ENCODE results near the gene SSR4. TPM values are rescaled to one million over a fixed set of nuclear protein-coding genes. Genes with fewer than 3 reads are reported as not detected.

Gene SSR4
- total and polyA plus RNA-seq, 7 experiments from 2014 or later, result 156 to 496 (median 176) TPM

DNA sequence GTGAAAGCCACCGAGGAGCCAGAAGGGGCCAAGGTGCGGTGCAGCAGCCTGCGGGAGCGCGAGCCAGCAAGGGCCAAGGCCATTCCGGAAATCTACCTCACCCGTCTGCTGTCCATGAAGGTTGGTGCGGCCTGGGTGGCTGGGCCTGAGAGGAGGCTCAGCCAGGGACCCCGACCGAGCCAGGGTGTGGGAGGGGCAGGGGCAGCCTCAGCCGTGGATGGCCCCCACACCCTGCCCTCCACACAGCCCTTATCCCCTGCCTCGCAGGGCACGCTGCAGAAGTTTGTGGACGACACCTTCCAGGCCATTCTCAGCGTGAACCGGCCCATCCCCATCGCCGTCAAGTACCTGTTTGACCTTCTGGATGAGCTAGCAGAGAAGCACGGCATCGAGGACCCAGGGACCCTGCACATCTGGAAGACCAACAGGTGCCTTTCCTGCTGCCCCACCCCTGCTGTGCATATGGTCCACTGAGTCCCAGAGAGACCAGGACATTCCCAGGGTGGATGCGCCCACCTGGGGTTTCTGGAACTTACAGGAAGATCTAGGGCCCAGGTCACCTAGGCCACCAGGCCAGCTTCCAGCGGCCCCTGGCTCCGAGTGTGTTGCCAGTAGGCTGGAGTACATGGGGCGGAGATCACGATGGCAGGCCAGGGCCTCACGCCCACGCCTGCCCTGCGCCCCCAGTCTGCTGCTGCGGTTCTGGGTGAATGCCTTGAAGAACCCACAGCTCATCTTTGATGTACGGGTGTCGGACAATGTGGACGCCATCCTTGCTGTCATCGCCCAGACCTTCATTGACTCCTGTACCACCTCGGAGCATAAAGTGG is 17.0 kb upstream of the SSR4 start:
- H3K4me1 ChIP-seq (ENCODE audit: control insufficient read depth in 2 of 2, insufficient read depth in 2 of 2, low read length in 2 of 2), result no peaks in the 10 kb centered on the region
- no peaks in the 10 kb centered on the region for H3K36me3 ChIP-seq (ENCODE audit: control insufficient read depth in 2 of 3, insufficient read depth in 3 of 3, low read length in 3 of 3)
- Mint-ChIP-seq H3K4me1 (peaks cover 0 to 7% (median 4%) of the 10 kb centered on the region in 7 donors), H3K27me3 (peaks cover 0 to 10% (median 7%) of the 10 kb centered on the region in 5 donors), H3K4me3 (no peak overlapping the region), H3K36me3 (no peaks in the 10 kb centered on the region), H3K9me3 (no peaks in the 10 kb centered on the region), H3K27ac (no peak overlapping the region)
- H3K4me3 ChIP-seq (ENCODE audit: low read length), result no peak overlapping the region
- ChIA-PET POLR2A (no interaction called here), CTCF (interaction anchor here (1.0 kb wide), 1 partner anchor 766 kb away, joined by 3 read pairs; no protein-coding TSS in a partner anchor)
- ATAC-seq (no peak), DNase-seq (no peak)
- no peaks in the 10 kb centered on the region for H3K9me3 ChIP-seq (ENCODE audit: control insufficient read depth in 2 of 3, low read length in 3 of 3)
- intact Hi-C loops (cut with micrococcal nuclease), result no loop called here
- H3K27ac ChIP-seq (ENCODE audit: low read depth, low read length), result no peak overlapping the region
- H3K27me3 ChIP-seq (ENCODE audit: control insufficient read depth in 2 of 2, insufficient read depth in 2 of 2, low read length in 2 of 2), result no peaks in the 10 kb centered on the region

DNA sequence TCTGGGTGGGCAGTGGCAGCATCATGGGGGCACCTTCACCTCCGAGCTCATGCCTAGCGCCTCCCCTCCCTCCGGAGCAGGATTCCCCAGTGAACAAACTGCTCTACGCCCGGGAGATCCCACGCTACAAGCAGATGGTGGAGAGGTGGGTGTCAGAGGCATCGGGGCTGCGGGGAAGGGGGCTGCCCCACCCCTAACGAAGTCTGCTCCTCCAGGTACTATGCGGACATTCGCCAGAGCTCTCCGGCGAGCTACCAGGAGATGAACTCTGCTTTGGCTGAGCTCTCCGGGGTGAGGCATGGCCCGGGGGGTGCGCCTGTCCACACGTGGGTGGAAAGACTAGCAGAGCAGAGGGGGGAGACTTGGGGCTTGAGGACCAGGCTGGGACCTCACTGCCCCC is 16.3 kb upstream of the SSR4 start:
- POLR2A ChIA-PET, result interaction anchor here (0.6 kb wide), 1 partner anchor 123 kb away, joined by 3 read pairs; no protein-coding TSS in a partner anchor
- Mint-ChIP-seq H3K27ac (no peak overlapping the region), H3K4me1 (peaks cover 0 to 7% (median 4%) of the 10 kb centered on the region in 7 donors), H3K4me3 (no peak overlapping the region), H3K9me3 (no peaks in the 10 kb centered on the region), H3K36me3 (no peaks in the 10 kb centered on the region), H3K27me3 (peaks cover 0 to 10% (median 7%) of the 10 kb centered on the region in 5 donors)
- ATAC-seq (no peak), DNase-seq (no peak)
- no peak overlapping the region for H3K27ac ChIP-seq (ENCODE audit: low read depth, low read length)
- intact Hi-C loops (cut with micrococcal nuclease), result no loop called here
- CTCF ChIA-PET, result interaction anchor here (1.0 kb wide), 1 partner anchor 765 kb away, joined by 3 read pairs; no protein-coding TSS in a partner anchor
- H3K4me1 ChIP-seq (ENCODE audit: control insufficient read depth in 2 of 2, insufficient read depth in 2 of 2, low read length in 2 of 2), result no peaks in the 10 kb centered on the region
- no peaks in the 10 kb centered on the region for H3K36me3 ChIP-seq (ENCODE audit: control insufficient read depth in 2 of 3, insufficient read depth in 3 of 3, low read length in 3 of 3)
- no peaks in the 10 kb centered on the region for H3K27me3 ChIP-seq (ENCODE audit: control insufficient read depth in 2 of 2, insufficient read depth in 2 of 2, low read length in 2 of 2)
- H3K9me3 ChIP-seq (ENCODE audit: control insufficient read depth in 2 of 3, low read length in 3 of 3), result no peaks in the 10 kb centered on the region
- no peak overlapping the region for H3K4me3 ChIP-seq (ENCODE audit: low read length)

DNA sequence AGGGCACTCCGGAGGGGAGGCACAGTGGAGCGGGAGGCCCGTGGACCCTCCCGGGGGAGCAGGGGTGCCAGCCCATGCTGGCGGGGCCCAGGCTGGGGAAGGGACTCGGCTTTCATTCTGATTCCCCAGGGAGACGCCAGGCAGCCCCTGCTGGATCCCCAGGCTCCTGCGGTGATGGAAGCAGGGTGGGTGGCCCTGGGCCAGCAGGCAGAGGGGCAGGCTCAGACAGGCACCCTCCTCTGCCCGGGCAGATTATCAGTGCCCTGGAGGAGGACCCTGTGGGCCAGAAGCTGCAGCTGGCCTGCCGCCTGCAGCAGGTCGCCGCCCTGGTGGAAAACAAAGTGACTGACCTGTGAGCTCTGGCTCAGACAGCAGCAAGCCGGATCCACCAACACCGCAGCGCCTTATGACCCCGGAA is 15.8 kb upstream of the SSR4 start:
- POLR2A ChIA-PET, result interaction anchor here (0.6 kb wide), 1 partner anchor 122 kb away, joined by 3 read pairs; no protein-coding TSS in a partner anchor
- no peak overlapping the region for H3K27ac ChIP-seq (ENCODE audit: low read depth, low read length)
- CTCF ChIA-PET, result interaction anchor here (1.0 kb wide), 1 partner anchor 764 kb away, joined by 3 read pairs; no protein-coding TSS in a partner anchor
- DNase-seq (no peak), ATAC-seq (no peak)
- Mint-ChIP-seq H3K36me3 (no peaks in the 10 kb centered on the region), H3K9me3 (no peaks in the 10 kb centered on the region), H3K4me3 (no peak overlapping the region), H3K27me3 (peaks cover 0 to 10% (median 7%) of the 10 kb centered on the region in 5 donors), H3K27ac (no peak overlapping the region), H3K4me1 (peaks cover 0 to 7% (median 4%) of the 10 kb centered on the region in 7 donors)
- no peaks in the 10 kb centered on the region for H3K4me1 ChIP-seq (ENCODE audit: control insufficient read depth in 2 of 2, insufficient read depth in 2 of 2, low read length in 2 of 2)
- H3K36me3 ChIP-seq (ENCODE audit: control insufficient read depth in 2 of 3, insufficient read depth in 3 of 3, low read length in 3 of 3), result no peaks in the 10 kb centered on the region
- no peaks in the 10 kb centered on the region for H3K27me3 ChIP-seq (ENCODE audit: control insufficient read depth in 2 of 2, insufficient read depth in 2 of 2, low read length in 2 of 2)
- intact Hi-C loops (cut with micrococcal nuclease), result no loop called here
- no peak overlapping the region for H3K4me3 ChIP-seq (ENCODE audit: low read length)
- H3K9me3 ChIP-seq (ENCODE audit: control insufficient read depth in 2 of 3, low read length in 3 of 3), result no peaks in the 10 kb centered on the region

DNA sequence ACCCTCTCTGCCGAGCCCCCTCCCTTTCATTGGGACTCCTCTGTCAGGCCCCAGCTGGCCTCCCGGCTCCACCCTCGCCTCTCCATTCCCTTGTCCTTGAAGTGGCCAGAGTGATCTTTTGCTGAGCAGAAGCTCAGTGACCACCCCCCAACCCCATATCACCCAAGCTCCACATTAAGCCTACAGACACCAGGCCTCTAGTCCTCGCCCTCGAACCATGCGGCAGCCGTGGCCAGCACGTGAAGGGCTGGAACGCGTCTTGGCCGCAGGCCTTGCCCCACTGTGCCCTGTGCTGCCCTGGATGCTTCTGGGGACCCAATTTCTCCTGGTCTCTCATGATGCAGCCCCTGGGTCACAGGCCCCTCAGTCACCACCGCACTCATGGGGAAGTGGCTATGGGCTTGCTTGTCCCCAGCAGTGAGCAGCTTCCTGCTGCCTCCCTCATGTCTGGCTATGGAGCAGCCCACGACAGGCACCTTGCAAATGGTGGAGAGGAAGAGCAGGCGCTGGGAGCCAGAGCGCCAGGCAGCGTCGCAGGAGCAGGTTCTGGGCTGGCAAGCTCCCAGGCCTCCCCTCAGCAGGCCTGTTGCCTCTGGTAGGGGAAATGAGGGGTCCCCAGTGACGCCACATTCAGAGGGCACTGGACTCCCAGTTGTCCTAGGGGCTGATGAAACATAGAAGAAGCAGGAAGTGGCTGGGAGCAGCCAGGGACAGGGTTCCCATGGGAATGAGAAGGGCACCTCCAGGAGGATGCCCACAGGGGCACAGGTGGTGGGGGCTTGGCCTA is 14.4 kb upstream of the SSR4 start:
- Histone ChIP-seq H3K27ac (ENCODE audit: low read depth, low read length) (no peak overlapping the region), H3K27me3 (ENCODE audit: control insufficient read depth in 2 of 2, insufficient read depth in 2 of 2, low read length in 2 of 2) (no peaks in the 10 kb centered on the region), H3K9me3 (ENCODE audit: control insufficient read depth in 2 of 3, low read length in 3 of 3) (no peaks in the 10 kb centered on the region), H3K36me3 (ENCODE audit: control insufficient read depth in 2 of 3, insufficient read depth in 3 of 3, low read length in 3 of 3) (no peaks in the 10 kb centered on the region), H3K4me1 (ENCODE audit: control insufficient read depth in 2 of 2, insufficient read depth in 2 of 2, low read length in 2 of 2) (no peaks in the 10 kb centered on the region), H3K4me3 (ENCODE audit: low read length) (no peak overlapping the region)
- CTCF ChIA-PET, result no interaction called here
- H3K9me3 Mint-ChIP-seq, result no peaks in the 10 kb centered on the region
- ATAC-seq (no peak), DNase-seq (no peak)
- peaks cover 0 to 10% (median 7%) of the 10 kb centered on the region in 5 donors for H3K27me3 Mint-ChIP-seq
- H3K27ac Mint-ChIP-seq, result peak overlapping the region in 2 of 9 donors; percentile 25 to 59
- H3K36me3 Mint-ChIP-seq, result no peaks in the 10 kb centered on the region
- intact Hi-C loops (cut with micrococcal nuclease), result no loop called here
- POLR2A ChIA-PET, result interaction anchor here (1.3 kb wide), 1 partner anchor 40 kb away, joined by 3 read pairs; no protein-coding TSS in a partner anchor
- H3K4me3 Mint-ChIP-seq, result peak overlapping the region in 6 of 10 donors; percentile 21 to 76 (median 44)
- peaks cover 0 to 7% (median 4%) of the 10 kb centered on the region in 7 donors for H3K4me1 Mint-ChIP-seq

DNA sequence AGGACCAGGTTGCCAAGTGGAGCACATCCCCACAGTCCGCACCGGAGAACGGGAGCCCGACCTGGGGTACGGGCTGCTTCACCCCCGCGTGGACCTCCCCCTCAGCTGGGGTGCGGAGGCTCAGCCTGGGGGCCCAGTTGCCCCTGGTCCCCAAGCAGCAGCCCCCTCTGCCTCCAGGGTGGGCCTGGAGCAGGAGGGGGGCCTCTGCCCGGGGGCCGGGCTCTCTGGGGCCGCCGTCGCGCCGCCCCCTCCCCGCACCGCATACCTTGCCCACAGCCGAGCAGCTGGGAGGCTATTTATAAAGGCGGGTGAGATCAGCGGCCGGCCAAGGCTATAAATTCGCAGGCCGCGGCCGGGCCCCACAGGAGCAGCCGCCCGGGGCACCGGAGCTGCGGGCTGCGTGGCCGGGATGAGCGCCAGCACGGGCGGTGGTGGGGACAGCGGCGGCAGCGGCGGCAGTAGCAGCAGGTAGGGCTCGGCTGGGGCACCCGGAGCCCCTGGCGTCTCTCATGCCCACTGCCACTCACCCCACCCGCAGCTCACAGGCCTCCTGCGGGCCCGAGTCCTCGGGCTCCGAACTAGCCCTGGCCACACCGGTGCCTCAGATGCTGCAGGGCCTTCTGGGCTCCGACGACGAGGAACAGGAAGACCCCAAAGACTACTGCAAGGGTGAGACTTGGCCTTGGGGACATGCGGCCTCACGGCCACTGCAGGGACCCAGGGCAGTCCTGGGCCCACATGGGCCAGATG is 13.6 kb upstream of the SSR4 start, which contains the start of gene SRPK3:
TSS of gene SRPK3 (plus strand) at position 364 of the 750 bp plus-strand sequence. CDS start at position 410, 46 bp downstream.
- intact Hi-C loops (cut with micrococcal nuclease), result no loop called here
- no peaks in the 10 kb centered on the region for H3K9me3 Mint-ChIP-seq
- H3K27ac Mint-ChIP-seq, result peak within 1 kb of the TSS in 2 of 9 donors; percentile 25 to 59
- Histone ChIP-seq H3K27me3 (ENCODE audit: control insufficient read depth in 2 of 2, insufficient read depth in 2 of 2, low read length in 2 of 2) (no peaks in the 10 kb centered on the region), H3K27ac (ENCODE audit: low read depth, low read length) (no peak within 1 kb of the TSS), H3K4me1 (ENCODE audit: control insufficient read depth in 2 of 2, insufficient read depth in 2 of 2, low read length in 2 of 2) (no peaks in the 10 kb centered on the region), H3K9me3 (ENCODE audit: control insufficient read depth in 2 of 3, low read length in 3 of 3) (no peaks in the 10 kb centered on the region), H3K4me3 (ENCODE audit: low read length) (no peak within 1 kb of the TSS), H3K36me3 (ENCODE audit: control insufficient read depth in 2 of 3, insufficient read depth in 3 of 3, low read length in 3 of 3) (peaks cover 0 to 7% (median 0%) of the 10 kb centered on the region in 3 experiments)
- H3K36me3 Mint-ChIP-seq, result no peaks in the 10 kb centered on the region
- DNase-seq (no peak), ATAC-seq (no peak)
- peak within 1 kb of the TSS in 6 of 10 donors; percentile 21 to 76 (median 44) for H3K4me3 Mint-ChIP-seq
- POLR2A ChIA-PET, result interaction anchor here (1.3 kb wide), 1 partner anchor 39 kb away, joined by 3 read pairs; no protein-coding TSS in a partner anchor
- H3K27me3 Mint-ChIP-seq, result peaks cover 0 to 10% (median 7%) of the 10 kb centered on the region in 5 donors
- H3K4me1 Mint-ChIP-seq, result peaks cover 0 to 7% (median 4%) of the 10 kb centered on the region in 7 donors
- CTCF ChIA-PET, result no interaction called here

Data from naive thymus-derived CD4-positive, alpha-beta T cell (primary cell).